Kidney epithelial cell (primary cell): ENCODE measurements around the gene TBC1D2B. TPM values are rescaled to one million over a fixed set of nuclear protein-coding genes. Genes with fewer than 3 reads are reported as not detected.

Source experiments
- DNase-seq: peaks from one replicate; pipeline ENCODE4 v3.0.0-alpha.2; 2010; ENCODE audit warnings: low read depth
- H3K27me3 ChIP-seq: 2 replicates; pipeline ENCODE4 v1.6.0; 2011; ENCODE audit warnings: low read length; ENCODE audit not compliant: control insufficient read depth, insufficient read depth
- H3K36me3 ChIP-seq: 2 replicates; pipeline ENCODE4 v1.5.1; 2011; ENCODE audit warnings: low read length; ENCODE audit not compliant: control insufficient read depth, insufficient read depth
- H3K4me3 ChIP-seq: 2 replicates; pipeline ENCODE4 v1.5.1; 2011; ENCODE audit warnings: low read depth, mild to moderate bottlenecking, control low read depth, low read length
- total RNA-seq: library from RNA; depleted of rRNA; stranded (reverse); fragments of >200 nt; gene quantifications from 2 replicates; pipeline ENCODE4 v1.2.3, GENCODE V29; 2015
- TF ChIP-seq, protein P1 (sequence below): IDR thresholded peaks from 2 replicates; pipeline ENCODE4 v1.5.1; 2011; ENCODE audit warnings: mild to moderate bottlenecking, moderate library complexity, low read length, control low read depth, inconsistent platforms; ENCODE audit not compliant: insufficient read depth, poor library complexity, severe bottlenecking

The TBC1D2B gene
- total RNA-seq, 1 donor from 2014 or later, result 29.0 TPM

DNA sequence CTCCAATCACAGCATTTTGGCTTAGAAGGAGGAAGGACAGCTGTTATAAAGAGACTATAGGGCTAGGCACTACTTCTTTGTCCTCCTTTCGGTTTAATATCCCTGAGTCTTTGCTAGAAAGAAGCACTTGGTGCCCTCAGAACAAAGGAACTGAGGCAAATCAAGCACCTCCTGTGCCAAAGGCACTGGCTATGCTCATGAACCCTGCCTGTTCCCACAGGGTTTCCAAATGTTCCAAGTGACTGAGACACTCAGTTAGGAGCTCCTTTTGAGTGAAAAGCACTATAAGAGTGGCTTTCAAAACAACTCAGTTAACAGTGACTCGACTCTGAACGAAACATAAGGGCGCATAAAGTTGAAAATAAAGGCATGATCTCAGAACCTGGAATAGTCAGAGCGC lies 25.0 kb downstream of the TBC1D2B start:
- TF ChIP-seq, protein P1, sequence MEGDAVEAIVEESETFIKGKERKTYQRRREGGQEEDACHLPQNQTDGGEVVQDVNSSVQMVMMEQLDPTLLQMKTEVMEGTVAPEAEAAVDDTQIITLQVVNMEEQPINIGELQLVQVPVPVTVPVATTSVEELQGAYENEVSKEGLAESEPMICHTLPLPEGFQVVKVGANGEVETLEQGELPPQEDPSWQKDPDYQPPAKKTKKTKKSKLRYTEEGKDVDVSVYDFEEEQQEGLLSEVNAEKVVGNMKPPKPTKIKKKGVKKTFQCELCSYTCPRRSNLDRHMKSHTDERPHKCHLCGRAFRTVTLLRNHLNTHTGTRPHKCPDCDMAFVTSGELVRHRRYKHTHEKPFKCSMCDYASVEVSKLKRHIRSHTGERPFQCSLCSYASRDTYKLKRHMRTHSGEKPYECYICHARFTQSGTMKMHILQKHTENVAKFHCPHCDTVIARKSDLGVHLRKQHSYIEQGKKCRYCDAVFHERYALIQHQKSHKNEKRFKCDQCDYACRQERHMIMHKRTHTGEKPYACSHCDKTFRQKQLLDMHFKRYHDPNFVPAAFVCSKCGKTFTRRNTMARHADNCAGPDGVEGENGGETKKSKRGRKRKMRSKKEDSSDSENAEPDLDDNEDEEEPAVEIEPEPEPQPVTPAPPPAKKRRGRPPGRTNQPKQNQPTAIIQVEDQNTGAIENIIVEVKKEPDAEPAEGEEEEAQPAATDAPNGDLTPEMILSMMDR, result no peak
- no peak for DNase-seq
- Histone ChIP-seq H3K36me3 (no peaks in the 10 kb centered on the region), H3K4me3 (no peak overlapping the region), H3K27me3 (no peaks in the 10 kb centered on the region)

DNA sequence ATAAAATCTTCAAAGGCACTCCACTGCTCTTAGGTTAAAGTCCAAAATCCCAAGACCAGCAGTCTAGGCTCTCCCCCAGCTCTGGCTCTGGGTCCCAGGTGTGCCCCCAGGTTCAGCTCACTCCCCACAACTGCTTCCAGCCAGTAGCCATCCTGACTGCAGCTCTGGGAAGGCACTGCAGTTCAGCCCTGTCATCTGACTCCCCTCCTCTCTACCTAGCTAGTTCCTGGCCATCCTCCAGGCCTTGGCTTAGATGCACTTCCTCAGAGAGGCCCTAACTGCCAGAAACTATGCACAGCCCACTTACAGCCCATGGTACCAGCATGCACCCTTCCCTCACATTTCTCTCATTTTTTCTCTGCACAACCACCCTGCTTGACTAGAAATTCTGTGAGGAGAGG lies 25.5 kb downstream of the TBC1D2B start:
- TF ChIP-seq, protein P1, result no peak
- DNase-seq, result no peak
- no peaks in the 10 kb centered on the region for H3K27me3 ChIP-seq
- no peak overlapping the region for H3K4me3 ChIP-seq
- H3K36me3 ChIP-seq, result no peaks in the 10 kb centered on the region

DNA sequence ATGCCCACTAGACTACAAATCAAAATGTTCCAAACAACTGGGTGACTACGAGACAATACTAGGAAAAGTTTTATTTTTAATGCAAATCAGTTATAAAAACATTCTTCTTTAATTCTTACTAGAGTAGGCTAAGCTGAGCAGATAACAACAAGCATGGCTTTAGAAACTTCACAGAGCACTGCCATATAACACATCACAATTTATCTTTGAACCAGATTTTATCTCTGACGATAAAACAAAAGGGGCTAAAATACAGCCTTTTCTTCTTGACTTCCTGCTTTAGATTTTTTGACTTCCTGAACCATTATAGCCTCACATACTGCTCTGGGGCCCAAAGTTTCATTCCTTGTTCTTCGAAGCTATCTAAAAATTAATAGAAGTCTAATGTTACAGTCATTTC lies 25.9 kb downstream of the TBC1D2B start:
- H3K36me3 ChIP-seq, result no peaks in the 10 kb centered on the region
- TF ChIP-seq, protein P1, result no peak
- H3K4me3 ChIP-seq, result no peak overlapping the region
- DNase-seq, result no peak
- no peaks in the 10 kb centered on the region for H3K27me3 ChIP-seq

DNA sequence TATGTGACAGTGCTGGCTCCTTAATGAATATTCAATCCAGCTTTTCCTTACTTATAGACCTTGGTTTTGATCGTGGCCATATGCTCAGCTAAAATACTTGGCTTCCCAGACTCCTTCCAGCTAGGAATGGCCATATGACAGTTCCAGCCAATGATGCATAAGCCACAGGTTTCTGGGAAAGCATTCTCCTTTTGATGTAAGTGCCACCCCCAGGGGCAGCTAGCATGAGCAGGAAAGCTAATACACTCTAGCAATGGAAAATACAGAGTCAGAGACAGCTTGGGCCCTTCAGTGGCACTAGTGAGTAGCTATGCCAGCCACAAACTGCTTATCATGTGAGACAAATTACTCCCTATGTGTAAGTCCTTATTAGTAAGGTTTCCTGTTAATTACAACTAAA lies 26.7 kb downstream of the TBC1D2B start:
- Histone ChIP-seq H3K4me3 (no peak overlapping the region), H3K27me3 (no peaks in the 10 kb centered on the region), H3K36me3 (no peaks in the 10 kb centered on the region)
- no peak for DNase-seq
- TF ChIP-seq, protein P1, result no peak

DNA sequence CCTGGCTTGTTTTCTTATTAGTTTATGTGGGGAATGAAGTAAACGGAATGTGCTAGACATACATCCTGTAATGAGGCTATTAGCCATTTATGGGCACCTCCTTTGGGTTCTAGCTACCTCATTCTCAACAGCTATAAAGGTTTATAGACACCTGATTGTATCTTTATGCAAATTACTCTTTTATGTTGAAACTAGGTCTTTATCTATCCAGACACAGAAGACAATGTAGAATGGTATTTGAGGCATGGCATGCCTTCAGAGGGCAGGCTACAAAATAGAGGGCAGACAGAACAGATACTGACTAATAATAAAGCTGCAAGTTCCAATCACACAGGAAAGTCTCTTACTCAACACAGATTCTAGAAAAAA lies 27.1 kb downstream of the TBC1D2B start:
- Histone ChIP-seq H3K4me3 (no peak overlapping the region), H3K27me3 (no peaks in the 10 kb centered on the region), H3K36me3 (no peaks in the 10 kb centered on the region)
- TF ChIP-seq, protein P1, result no peak
- DNase-seq, result no peak

DNA sequence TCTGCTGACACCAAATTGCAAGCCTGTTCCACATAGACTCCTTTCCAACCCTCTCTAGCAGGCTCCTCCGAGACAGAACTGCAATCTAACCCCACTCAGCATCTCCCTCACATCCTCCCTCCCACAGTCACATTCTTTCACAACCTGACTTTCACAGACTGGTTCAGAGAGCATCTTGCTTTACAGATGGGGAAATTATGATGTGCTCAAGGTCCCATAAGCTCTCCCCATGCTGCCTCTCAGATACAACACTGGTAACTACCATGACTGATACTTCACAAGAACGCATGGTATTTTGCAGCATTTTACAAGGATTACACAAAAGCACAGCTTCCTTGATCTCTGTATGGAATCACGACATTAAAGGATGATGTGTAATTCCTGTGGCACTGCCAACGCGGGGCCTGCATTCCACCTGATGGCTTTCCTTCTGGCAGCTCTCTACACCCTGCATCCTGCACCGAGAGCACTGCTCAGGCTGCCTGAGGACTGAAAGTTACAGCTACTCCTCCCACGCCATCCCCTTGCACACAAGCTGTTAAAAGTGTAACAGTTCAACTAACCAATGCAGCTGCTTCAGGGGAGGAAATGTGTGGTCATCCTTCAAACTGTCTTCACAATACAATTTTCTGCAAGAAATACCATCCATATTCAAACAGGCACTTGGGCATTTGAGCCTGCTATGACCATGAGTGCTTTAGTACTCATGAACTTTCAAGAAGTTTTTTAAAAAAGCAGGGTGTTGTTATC lies 27.6 kb downstream of the TBC1D2B start:
- no peaks in the 10 kb centered on the region for H3K27me3 ChIP-seq
- no peaks in the 10 kb centered on the region for H3K36me3 ChIP-seq
- no peak overlapping the region for H3K4me3 ChIP-seq
- no peak for DNase-seq
- TF ChIP-seq, protein P1, result no peak
